Omental fat pad (tissue), 4 donors: ENCODE results near the gene SLC13A4. TPM values are rescaled to one million over a fixed set of nuclear protein-coding genes. Genes with fewer than 3 reads are reported as not detected.

Source experiments
- ATAC-seq: fragments of 150-250 bp; one replicate; pipeline ENCODE4 v1.9.1; 2016; ENCODE audit warnings: mild to moderate bottlenecking, moderate library complexity; ENCODE audit not compliant: low FRiP score
- DNase-seq: peaks from one replicate; pipeline ENCODE4 v3.0.0-alpha.2; 2019; ENCODE audit warnings: low spot score
- CTCF ChIP-seq, 3 donors: fragments of 450-650 bp; IDR thresholded peaks; one replicate each; pipeline ENCODE4 v1.5.1; 2016 to 2017; ENCODE audit warnings: antibody characterized with exemption in 3 of 3, mild to moderate bottlenecking in 3 of 3, moderate library complexity in 2 of 3
- total RNA-seq, 4 donors: library from RNA; depleted of rRNA; stranded (reverse); fragments of >200 nt; gene quantifications; one replicate each; pipeline ENCODE4 v1.1.0, GENCODE V29; 2016

SLC13A4 gene
- total RNA-seq, 4 donors from 2014 or later, result 0.09 to 1.4 (median 0.79) TPM; not detected in 1

- TF ChIP-seq CTCF (IDR thresholded peaks at IDR 0.05), result no peak
- DNase-seq (no peak), ATAC-seq (no peak)
Measured at GRCh38 chr7:135753616-135754413, 25.8 kb upstream of the SLC13A4 start.

GRCh38 chr7:135748770-135749169 lies 20.8 kb upstream of the SLC13A4 start, which contains the start of gene FAM180A:
Gene FAM180A, minus strand, starts transcription at chr7:135748813. Its CDS starts 233 bp downstream, at chr7:135748580.
- TF ChIP-seq CTCF (IDR thresholded peaks at IDR 0.05), result no peak
- no peak for DNase-seq
- ATAC-seq, result peak; percentile 86

GRCh38 chr7:135747366-135747765 lies 19.4 kb upstream of the SLC13A4 start:
- DNase-seq, result no peak
- no peak for ATAC-seq
- no peak for TF ChIP-seq CTCF (IDR thresholded peaks at IDR 0.05)

GRCh38 chr7:135745703-135746312 lies 17.8 kb upstream of the SLC13A4 start:
- no peak for TF ChIP-seq CTCF (IDR thresholded peaks at IDR 0.05)
- peak; percentile 49 for DNase-seq

GRCh38 chr7:135744938-135745702 lies 17.1 kb upstream of the SLC13A4 start:
- DNase-seq (no peak), ATAC-seq (peak; percentile 35)
- TF ChIP-seq CTCF (IDR thresholded peaks at IDR 0.05), result no peak

More at GRCh38 chr7:135745703-135746312, 17.8 kb upstream of the SLC13A4 start:
- peak; percentile 59 for ATAC-seq

GRCh38 chr7:135743907-135744731 lies 16.1 kb upstream of the SLC13A4 start:
- no peak for TF ChIP-seq CTCF (IDR thresholded peaks at IDR 0.05)
- DNase-seq (no peak), ATAC-seq (no peak)
